ENCODE results near the gene KNDC1.

KNDC1 gene

DNA sequence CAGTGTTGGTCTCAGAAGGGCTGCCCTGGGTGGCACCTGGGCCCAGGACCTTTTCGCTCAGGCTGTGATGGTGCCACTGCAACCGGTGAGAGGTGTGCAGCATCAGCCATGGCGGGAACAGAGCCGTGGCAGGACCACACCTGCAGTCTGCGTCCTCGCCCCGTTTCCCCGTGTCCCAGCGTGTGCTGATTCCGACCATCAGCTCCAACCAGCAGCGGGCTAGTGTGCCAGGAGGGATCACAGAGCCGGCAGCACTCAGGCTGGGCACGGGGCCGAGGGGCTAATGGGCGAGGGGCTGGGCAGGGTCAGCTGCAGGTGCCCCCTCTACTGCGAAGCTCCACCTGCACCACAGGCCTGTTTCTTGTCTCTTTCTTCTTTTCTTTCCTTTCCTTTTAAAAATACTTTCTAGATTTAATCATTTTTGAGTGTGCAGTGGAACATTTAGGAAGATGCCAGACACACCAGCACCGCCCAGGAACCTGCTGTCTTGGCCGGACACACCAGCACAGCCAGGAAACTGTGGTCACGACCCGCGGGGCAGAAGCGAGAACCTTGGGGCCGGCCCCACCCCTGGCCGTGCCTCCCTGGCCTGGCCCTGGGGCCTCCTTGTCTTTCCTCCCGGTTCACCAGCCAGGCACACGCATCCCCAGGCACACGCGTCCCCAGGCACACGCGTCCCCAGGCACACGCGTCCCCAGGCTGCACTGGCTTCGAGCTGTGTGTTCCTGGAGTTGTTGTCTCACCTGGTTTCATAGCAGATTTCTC, 37.7 kb upstream of the KNDC1 start:
- Histone ChIP-seq H3K9me3 (ENCODE audit: control insufficient read depth, insufficient read depth, low read length) (no peaks in the 10 kb centered on the region), H3K9ac (ENCODE audit: low read depth, low read length) (no peak overlapping the region), H3K36me3 (ENCODE audit: insufficient read depth, low read length) (no peaks in the 10 kb centered on the region)

DNA sequence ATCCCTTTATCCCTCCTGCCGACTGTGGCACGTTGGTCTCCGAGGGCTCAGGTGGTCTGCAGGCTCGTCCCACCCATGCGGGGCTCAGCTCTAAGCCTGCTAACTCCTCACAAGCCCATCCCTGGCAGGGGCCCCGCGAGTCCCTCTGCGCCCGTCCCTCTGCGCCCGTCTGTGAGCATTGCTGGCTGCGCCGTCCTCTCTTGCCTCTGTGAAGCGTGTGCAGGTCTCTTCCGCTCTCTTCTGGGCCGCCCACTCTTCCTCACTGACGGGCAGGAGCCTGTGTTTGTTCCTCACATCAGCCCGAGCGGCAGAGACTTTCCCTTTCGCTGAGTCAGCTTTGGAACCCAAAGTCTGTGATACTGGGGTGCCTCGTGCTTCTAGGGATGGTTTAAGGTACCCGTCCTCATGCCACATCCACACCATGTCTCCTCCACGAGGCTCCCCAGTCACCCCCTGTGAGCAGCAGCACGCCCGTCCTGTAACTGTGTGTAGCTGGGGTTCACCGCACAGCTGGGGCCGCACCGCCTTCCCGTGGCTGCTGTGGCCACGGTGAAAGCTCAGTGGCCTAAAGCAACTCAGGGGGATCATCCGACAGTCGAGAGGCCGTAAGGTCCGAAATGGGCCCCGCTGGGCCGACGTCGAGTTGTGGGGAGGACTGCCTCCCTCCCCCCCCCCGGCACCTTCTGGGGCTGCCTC, 36.8 kb upstream of the KNDC1 start:
- Histone ChIP-seq H3K36me3 (ENCODE audit: insufficient read depth, low read length) (no peaks in the 10 kb centered on the region), H3K9ac (ENCODE audit: low read depth, low read length) (no peak overlapping the region), H3K9me3 (ENCODE audit: control insufficient read depth, insufficient read depth, low read length) (no peaks in the 10 kb centered on the region), H3K4me1 (ENCODE audit: insufficient read depth, low read length) (peaks cover 4% of the 10 kb centered on the region)

More for the DNA sequence above, 37.7 kb upstream of the KNDC1 start:
- peaks cover 3% of the 10 kb centered on the region for H3K4me1 ChIP-seq (ENCODE audit: insufficient read depth, low read length)

DNA sequence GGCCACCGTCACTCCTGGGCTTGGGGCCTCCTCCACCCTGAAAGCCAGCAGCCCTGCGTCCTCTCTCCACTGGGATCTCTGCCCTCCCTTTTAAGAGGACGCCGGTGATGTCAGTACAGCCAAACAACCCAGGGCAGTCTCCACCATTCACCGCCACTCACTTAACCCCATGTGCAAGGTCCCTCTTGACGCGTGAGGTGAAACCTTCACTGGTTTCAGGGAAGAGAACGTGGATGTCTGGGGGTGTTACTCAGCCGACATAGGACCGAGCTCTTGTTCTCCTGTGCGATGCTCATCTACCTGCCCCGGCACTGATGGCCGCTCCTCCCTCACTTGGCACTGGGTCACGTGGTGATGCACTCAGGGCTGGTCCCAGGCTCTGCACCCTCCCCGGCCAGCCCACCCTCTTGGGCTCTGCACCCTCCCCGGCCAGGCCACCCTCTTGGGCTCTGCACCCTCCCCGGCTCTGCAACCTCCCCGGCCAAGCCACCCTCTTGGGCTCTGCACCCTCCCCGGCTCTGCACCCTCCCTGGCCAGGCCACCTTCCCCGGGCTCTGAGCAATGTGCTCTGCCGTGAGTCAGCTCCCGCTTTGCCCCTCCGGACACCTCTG, 36.2 kb upstream of the KNDC1 start:
- no peaks in the 10 kb centered on the region for H3K9me3 ChIP-seq (ENCODE audit: control insufficient read depth, insufficient read depth, low read length)
- H3K4me1 ChIP-seq (ENCODE audit: insufficient read depth, low read length) = peaks cover 4% of the 10 kb centered on the region
- H3K36me3 ChIP-seq (ENCODE audit: insufficient read depth, low read length) = no peaks in the 10 kb centered on the region
- no peak overlapping the region for H3K9ac ChIP-seq (ENCODE audit: low read depth, low read length)

DNA sequence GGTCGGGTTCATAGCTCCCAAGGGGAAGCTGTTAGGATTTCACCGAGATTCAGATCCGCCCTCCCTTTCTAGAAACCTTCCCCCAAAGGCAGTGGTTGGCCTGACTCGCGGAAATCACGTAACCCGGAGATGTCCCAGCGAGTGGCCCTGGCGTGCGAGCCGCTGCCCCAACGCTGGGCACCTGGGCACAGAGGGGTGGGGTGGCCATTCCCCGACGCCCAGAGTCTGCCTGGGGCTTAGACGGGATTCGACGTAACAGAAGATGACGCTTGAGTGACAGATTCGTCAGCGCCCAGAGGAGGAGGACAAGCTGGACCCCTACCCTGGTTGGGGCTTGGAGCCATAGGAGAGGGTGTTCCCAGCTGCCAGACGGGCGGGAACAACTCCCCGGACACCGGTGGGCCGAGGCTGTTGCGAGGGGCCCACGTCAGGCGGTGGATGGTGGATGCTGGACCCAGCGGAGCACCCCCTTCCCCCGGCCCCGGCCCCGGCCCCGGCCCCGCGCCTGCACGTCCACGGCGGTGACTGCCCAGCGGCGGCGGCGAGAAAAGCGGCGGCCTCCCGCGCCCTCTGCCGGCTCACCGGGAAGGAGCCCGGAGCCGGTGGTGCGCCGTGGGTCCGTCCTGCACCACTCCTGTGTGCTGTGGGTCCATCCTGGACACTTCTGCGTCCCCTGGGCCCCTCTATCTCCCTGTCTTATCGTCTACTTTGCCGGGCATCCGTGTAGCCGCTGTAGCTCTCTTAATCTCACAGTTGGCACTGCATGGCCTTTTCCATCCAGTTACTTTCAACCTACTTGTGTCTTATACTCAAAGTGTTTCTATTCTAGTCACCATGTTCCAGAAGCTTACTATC, 35.4 kb upstream of the KNDC1 start:
- no peaks in the 10 kb centered on the region for H3K9me3 ChIP-seq (ENCODE audit: control insufficient read depth, insufficient read depth, low read length)

DNA sequence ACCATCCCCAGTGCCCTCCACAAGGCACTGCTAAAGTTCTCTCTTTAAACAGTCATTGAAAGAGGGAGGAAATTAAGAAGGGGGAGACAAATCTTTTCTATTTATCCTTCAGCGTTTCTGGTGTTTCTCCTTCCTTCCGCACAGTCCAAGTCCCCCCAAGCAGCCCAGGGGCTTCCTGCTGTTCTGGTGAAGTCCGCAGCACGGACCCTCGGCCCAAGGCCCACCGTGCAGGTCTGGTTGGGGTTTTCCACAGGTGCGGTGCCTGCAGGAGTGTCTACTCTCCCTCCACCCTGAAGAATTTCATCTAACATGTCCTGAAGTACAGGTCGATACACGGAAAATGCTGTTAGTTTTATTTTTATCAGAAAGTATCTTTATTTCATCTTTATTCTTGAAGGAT, 34.1 kb upstream of the KNDC1 start:
- no peaks in the 10 kb centered on the region for H3K36me3 ChIP-seq (ENCODE audit: insufficient read depth, low read length)
- peaks cover 4% of the 10 kb centered on the region for H3K4me1 ChIP-seq (ENCODE audit: insufficient read depth, low read length)
- no peak overlapping the region for H3K9ac ChIP-seq (ENCODE audit: low read depth, low read length)

More for the DNA sequence above, 35.4 kb upstream of the KNDC1 start:
- no peak overlapping the region for H3K9ac ChIP-seq (ENCODE audit: low read depth, low read length)
- H3K4me1 ChIP-seq (ENCODE audit: insufficient read depth, low read length) = peaks cover 4% of the 10 kb centered on the region
- H3K36me3 ChIP-seq (ENCODE audit: insufficient read depth, low read length) = no peaks in the 10 kb centered on the region

DNA sequence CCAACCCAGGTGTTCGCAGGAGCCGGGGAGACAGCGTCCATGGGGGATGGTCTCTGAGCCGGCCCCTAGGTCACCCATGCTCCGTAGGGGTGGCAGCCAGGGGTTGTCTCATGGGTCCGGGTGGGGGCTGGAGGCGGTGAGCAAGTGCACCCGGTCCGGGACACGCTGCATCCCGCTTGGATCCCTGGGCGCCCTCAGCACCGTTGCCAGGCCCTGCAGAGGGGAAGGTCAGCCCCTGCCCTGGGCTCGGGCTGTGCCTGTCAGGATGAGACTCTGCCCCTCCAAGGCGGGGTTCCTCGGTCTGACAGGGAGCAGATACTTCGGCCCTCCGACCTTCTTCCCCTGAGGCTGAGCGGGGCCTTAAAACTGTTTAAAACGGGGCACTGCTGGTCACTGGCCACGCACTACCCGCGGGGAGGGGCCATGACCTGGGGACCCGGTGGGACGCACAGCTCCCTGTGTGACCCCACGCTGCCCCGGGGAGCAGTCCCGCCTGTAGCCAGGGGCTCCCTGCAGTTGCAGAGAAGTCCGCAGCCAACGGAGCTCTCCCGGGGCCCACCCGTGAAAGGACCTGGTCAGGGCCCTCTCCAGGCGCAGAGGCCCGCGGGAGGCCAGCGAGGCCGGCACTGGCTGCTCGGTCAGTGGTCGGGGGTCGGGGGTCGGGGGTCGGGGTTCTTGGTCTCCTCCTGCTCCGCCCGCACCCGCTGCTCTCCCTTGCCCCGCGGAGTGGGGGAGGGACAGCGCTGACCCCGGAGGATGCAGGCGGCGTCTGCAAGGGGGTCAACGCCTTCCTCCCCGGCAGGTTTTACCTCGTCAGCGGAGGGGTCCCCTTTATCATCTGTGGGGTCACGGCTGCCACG, 33.4 kb upstream of the KNDC1 start:
- H3K9ac ChIP-seq (ENCODE audit: low read depth, low read length) = no peak overlapping the region
- no peaks in the 10 kb centered on the region for H3K9me3 ChIP-seq (ENCODE audit: control insufficient read depth, insufficient read depth, low read length)
- H3K4me1 ChIP-seq (ENCODE audit: insufficient read depth, low read length) = peaks cover 4% of the 10 kb centered on the region
- H3K36me3 ChIP-seq (ENCODE audit: insufficient read depth, low read length) = no peaks in the 10 kb centered on the region

More for the DNA sequence above, 34.1 kb upstream of the KNDC1 start:
- H3K9me3 ChIP-seq (ENCODE audit: control insufficient read depth, insufficient read depth, low read length) = no peaks in the 10 kb centered on the region

DNA sequence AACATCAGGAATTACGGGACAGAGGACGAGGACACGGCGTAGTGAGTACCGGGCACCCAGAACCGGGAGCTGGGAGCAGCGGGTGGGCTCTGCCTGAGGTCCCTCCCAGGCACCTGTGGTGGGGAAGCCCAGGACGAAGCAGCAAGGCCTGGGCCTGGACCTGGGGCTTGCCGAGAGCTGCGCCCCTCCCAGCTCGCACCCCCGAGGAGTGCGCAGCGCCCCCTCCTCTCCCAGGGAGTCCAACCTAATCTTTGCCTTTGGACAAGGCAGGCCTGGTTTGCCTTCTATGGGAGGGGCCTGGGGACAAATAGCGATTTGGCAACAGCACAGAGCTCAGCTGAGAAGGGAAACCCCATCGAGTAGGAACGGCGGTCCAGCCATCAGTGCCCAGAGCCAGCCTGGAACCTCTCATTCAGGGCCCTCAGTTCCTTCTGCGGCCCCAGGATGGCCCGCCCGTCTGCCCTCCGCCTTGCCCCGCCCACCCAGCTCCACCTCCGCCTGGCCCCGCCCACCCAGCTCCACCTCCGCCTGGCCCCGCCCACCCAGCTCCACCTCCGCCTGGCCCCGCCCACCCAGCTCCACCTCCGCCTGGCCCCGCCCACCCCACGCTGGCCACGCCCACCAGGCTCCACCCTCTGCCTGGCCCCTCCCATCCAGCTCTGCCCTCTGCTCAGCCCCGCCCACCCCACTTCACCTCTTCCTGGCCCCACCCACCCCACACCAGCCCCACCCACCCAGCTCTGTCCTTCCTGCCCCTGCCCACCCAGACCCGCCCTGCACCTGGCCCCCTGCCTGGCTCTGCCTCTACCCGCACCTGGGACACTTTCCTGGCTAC, 32.5 kb upstream of the KNDC1 start:
- Histone ChIP-seq H3K4me1 (ENCODE audit: insufficient read depth, low read length) (peaks cover 4% of the 10 kb centered on the region), H3K36me3 (ENCODE audit: insufficient read depth, low read length) (no peaks in the 10 kb centered on the region), H3K9me3 (ENCODE audit: control insufficient read depth, insufficient read depth, low read length) (no peaks in the 10 kb centered on the region), H3K9ac (ENCODE audit: low read depth, low read length) (no peak overlapping the region; the same call in 1 of the 2 replicates)

DNA sequence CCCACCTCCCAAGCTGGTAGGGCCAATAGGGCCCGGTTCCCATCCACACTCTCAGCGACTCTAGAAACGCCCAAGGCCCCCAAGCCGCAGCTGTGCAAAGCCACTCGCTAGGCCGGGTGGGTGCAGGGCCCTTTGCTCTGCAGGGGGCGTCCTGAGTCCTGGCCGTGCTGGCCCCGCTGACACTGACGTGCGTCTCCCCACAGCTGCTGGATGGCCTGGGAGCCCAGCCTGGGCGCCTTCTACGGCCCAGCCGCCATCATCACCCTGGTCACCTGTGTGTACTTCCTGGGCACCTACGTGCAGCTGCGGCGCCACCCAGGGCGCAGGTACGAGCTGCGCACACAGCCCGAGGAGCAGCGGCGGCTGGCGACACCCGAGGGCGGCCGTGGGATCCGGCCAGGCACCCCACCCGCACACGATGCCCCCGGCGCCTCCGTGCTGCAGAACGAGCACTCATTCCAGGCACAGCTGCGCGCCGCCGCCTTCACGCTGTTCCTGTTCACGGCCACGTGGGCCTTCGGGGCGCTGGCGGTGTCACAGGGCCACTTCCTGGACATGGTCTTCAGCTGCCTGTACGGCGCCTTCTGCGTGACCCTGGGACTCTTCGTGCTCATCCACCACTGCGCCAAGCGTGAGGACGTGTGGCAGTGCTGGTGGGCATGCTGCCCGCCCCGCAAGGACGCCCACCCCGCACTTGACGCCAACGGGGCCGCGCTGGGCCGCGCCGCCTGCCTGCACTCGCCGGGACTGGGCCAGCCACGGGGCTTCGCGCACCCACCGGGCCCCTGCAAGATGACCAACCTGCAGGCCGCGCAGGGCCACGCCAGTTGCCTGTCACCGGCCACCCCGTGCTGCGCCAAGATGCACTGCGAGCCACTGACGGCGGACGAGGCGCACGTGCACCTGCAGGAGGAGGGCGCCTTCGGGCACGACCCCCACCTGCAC, 31.6 kb upstream of the KNDC1 start:
- H3K9ac ChIP-seq (ENCODE audit: low read depth, low read length) = no peak overlapping the region
- H3K36me3 ChIP-seq (ENCODE audit: insufficient read depth, low read length) = no peaks in the 10 kb centered on the region
- no peaks in the 10 kb centered on the region for H3K9me3 ChIP-seq (ENCODE audit: control insufficient read depth, insufficient read depth, low read length)
- H3K4me1 ChIP-seq (ENCODE audit: insufficient read depth, low read length) = peaks cover 4% of the 10 kb centered on the region

DNA sequence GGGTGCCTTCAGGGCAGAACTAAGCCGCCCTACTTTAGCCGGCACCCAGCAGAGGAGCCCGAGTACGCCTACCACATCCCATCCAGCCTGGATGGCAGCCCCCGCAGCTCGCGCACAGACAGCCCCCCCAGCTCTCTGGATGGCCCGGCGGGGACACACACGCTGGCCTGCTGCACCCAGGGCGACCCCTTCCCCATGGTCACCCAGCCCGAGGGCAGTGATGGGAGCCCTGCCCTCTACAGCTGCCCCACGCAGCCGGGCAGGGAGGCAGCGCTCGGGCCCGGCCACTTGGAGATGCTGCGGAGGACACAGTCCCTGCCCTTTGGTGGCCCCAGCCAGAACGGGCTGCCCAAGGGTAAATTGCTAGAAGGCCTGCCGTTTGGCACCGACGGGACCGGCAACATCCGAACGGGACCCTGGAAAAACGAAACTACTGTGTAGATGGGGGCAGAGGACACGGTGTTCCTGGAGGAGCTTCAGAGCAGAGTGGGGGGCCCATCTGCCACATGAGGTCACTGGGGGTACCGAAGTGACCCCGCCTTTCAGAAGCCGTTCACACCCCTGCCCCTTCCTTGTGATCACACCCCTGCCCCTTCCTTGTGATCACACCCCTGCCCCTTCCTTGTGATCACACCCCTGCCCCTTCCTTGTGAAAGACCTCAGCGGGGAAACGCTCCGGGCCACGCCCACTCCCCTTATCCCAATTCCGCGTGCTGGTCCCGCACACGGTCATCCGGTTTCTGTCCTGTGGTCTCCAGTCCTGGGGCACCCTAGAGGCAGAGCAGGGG, 30.8 kb upstream of the KNDC1 start:
- no peaks in the 10 kb centered on the region for H3K9me3 ChIP-seq (ENCODE audit: control insufficient read depth, insufficient read depth, low read length)
- peaks cover 4% of the 10 kb centered on the region for H3K4me1 ChIP-seq (ENCODE audit: insufficient read depth, low read length)
- H3K9ac ChIP-seq (ENCODE audit: low read depth, low read length) = no peak overlapping the region
- no peaks in the 10 kb centered on the region for H3K36me3 ChIP-seq (ENCODE audit: insufficient read depth, low read length)

DNA sequence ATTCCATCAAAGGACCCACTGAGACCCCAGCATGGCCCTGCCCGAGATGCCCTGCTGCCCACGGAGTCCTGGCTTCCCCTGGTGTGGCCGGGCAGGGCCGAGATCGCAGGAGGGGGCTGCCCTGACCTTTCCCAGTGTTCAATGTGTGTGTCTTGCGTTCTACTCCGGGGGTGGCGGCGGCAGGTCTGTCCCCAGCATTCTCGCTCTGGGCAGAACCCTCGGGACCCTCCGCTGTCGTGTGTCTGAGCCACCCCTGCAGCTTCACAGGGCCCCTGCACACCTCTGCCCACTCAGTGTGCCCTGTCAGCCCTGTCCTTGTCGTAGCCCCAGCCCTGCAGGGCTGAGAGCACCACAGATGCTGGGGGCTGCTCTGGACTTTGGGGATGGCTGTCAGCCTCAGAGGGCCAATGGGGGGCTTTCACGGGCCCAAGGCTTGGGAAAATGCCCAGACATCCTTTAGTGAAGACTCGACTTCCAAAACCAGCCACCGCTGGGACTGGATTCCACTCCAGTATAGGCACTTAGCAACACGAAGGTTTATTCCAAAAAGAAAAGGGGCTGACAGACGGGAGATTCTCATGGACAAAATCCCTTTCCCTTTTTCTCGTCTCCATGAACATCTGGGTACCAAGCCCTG, 30.0 kb upstream of the KNDC1 start:
- H3K9ac ChIP-seq (ENCODE audit: low read depth, low read length) = no peak overlapping the region
- no peaks in the 10 kb centered on the region for H3K9me3 ChIP-seq (ENCODE audit: control insufficient read depth, insufficient read depth, low read length)

DNA sequence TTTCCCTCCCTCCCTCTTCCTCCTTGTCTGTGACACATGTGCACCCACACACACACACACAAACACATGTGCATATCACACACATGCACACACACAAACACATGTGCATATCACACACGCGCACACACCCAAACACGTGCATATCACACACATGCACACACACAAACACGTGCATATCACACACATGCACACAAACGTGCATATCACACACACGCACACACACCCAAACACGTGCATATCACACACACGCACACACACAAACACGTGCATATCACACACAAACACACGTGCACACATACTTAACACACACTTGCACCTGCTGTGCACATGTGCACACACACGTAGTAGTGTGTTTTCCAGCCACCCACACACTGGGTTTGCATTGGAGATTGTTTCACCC, 29.4 kb upstream of the KNDC1 start:
- no peaks in the 10 kb centered on the region for H3K9me3 ChIP-seq (ENCODE audit: control insufficient read depth, insufficient read depth, low read length)
- no peaks in the 10 kb centered on the region for H3K36me3 ChIP-seq (ENCODE audit: insufficient read depth, low read length)
- peaks cover 4% of the 10 kb centered on the region for H3K4me1 ChIP-seq (ENCODE audit: insufficient read depth, low read length)
- H3K9ac ChIP-seq (ENCODE audit: low read depth, low read length) = no peak overlapping the region

More for the DNA sequence above, 30.0 kb upstream of the KNDC1 start:
- H3K36me3 ChIP-seq (ENCODE audit: insufficient read depth, low read length) = no peaks in the 10 kb centered on the region
- peaks cover 4% of the 10 kb centered on the region for H3K4me1 ChIP-seq (ENCODE audit: insufficient read depth, low read length)
